ENCODE data around the gene FARP1.

DNA sequence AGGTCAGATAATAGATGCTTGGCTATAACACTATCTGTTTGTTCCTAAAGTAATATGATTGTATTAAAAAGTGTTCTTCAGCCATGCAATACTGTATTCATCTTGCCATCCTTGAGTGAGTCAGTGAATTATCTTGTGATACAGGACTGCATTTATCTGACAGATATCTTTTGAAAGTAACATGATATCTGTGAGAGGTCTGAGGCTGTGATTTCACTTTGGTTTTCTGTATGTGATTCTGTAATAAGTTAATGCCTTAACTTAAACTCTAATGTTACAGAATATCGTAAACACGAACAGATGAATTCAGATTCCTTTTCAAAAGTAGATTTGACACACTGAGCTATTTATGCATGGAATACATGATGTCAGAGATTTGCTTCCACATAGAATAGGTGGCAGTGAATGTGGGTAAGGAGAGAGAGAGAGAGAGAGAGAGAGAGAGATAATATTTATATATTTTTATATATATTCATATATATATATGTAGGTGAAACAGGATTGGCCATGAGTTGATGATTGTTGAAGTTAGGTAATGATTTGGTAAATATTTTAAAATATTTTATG lies 132.1 kb downstream of the FARP1 start:
- TF ChIP-seq, protein P1, sequence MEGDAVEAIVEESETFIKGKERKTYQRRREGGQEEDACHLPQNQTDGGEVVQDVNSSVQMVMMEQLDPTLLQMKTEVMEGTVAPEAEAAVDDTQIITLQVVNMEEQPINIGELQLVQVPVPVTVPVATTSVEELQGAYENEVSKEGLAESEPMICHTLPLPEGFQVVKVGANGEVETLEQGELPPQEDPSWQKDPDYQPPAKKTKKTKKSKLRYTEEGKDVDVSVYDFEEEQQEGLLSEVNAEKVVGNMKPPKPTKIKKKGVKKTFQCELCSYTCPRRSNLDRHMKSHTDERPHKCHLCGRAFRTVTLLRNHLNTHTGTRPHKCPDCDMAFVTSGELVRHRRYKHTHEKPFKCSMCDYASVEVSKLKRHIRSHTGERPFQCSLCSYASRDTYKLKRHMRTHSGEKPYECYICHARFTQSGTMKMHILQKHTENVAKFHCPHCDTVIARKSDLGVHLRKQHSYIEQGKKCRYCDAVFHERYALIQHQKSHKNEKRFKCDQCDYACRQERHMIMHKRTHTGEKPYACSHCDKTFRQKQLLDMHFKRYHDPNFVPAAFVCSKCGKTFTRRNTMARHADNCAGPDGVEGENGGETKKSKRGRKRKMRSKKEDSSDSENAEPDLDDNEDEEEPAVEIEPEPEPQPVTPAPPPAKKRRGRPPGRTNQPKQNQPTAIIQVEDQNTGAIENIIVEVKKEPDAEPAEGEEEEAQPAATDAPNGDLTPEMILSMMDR (IDR thresholded peaks at IDR 0.05): no peak
- TF ChIP-seq POLR2AphosphoS5 (IDR thresholded peaks at IDR 0.05) (no peak), EP300 (IDR thresholded peaks at IDR 0.05) (no peak), POLR2A (IDR thresholded peaks at IDR 0.05) (no peak)

Data from sigmoid colon (tissue), 4 donors.